SK-N-MC (cell line): ENCODE results near the gene SLC6A6.

Experiments
- EZH2 ChIP-seq: fragments of 200-600 bp; sonication (generic); IDR thresholded peaks from one replicate; pipeline ENCODE4 v1.6.1; 2017; ENCODE audit warnings: antibody characterized with exemption
- POLR2AphosphoS5 ChIP-seq: IDR thresholded peaks from 2 replicates; pipeline ENCODE4 v1.6.1; 2012; ENCODE audit warnings: mild to moderate bottlenecking, low read depth, low read length, borderline replicate concordance

- no peak for TF ChIP-seq EZH2
- TF ChIP-seq POLR2AphosphoS5 = no peak
Measured at GRCh38 chr3:14490831-14491230, 88.4 kb downstream of the SLC6A6 start.
